Measurements from ENCODE around the gene SCAI.

Gene SCAI

DNA sequence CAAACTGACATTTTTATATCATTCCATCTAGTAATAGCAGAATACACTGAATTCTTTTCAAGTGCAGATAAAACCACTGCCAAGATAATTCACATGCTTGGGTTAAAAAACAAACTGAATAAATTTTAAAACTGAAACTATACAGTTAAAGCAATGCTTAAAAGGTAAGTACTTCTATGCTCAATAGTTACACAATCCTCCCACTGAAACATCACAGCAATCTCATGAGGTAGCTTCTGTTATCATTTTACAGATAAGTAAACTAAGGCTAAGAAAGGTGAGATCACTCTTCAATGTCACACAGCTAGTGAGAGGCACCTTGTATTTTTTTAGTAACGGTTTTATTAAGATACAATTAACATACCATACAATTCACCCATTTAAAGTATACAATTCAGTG lies 189.1 kb downstream of the SCAI start:
- ChIA-PET CTCF (interaction anchor here (1.5 kb wide), 1 partner anchor 11 kb away, joined by 3 read pairs; no protein-coding TSS in a partner anchor), POLR2A (interaction anchor here (0.9 kb wide), 1 partner anchor 13 kb away, joined by 5 read pairs; no protein-coding TSS in a partner anchor)
- TF ChIP-seq, protein P1, sequence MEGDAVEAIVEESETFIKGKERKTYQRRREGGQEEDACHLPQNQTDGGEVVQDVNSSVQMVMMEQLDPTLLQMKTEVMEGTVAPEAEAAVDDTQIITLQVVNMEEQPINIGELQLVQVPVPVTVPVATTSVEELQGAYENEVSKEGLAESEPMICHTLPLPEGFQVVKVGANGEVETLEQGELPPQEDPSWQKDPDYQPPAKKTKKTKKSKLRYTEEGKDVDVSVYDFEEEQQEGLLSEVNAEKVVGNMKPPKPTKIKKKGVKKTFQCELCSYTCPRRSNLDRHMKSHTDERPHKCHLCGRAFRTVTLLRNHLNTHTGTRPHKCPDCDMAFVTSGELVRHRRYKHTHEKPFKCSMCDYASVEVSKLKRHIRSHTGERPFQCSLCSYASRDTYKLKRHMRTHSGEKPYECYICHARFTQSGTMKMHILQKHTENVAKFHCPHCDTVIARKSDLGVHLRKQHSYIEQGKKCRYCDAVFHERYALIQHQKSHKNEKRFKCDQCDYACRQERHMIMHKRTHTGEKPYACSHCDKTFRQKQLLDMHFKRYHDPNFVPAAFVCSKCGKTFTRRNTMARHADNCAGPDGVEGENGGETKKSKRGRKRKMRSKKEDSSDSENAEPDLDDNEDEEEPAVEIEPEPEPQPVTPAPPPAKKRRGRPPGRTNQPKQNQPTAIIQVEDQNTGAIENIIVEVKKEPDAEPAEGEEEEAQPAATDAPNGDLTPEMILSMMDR (IDR thresholded peaks at IDR 0.05; ENCODE audit: insufficient read depth, low read length, missing control alignments) = no peak
- no peak for DNase-seq (ENCODE audit: low read depth, low spot score)
- H3K4me3 ChIP-seq (ENCODE audit: low read depth, low read length) = no peak overlapping the region

DNA sequence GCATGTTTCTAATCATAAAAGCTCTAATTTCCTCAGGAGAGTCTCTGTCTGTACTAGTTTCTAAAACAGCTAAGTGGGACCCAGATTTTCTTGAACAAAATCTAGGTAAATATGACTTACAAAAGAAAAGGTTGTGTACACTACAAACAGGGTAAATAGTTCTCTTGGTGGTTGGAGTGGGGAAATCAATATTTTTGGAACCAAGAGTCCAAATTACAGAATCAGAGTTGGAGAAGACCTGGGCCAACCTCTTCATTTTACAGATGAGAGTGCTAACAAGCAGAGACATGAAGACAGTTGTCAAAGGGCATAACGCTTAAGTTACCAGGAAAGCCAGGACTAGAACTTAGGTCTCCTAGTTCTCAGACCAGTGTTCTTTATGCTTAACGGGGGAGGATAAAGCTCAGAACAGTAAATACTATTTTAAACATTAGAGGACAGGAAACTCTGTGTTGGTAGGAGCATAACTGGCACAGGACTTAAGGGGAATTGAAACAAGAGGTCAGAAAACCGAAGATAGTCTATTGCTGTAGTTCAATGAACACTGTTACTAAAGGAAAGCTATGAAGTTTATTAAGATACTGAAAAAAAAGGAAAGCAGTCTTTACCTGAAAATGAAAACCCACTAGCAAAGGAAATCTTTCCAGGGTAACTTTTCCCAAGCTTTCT lies 193.1 kb downstream of the SCAI start:
- POLR2A ChIA-PET = no interaction called here
- no peak for DNase-seq (ENCODE audit: low read depth, low spot score)
- TF ChIP-seq, protein P1 (IDR thresholded peaks at IDR 0.05; ENCODE audit: insufficient read depth, low read length, missing control alignments) = no peak
- CTCF ChIA-PET = no interaction called here
- H3K4me3 ChIP-seq (ENCODE audit: low read depth, low read length) = no peak overlapping the region

DNA sequence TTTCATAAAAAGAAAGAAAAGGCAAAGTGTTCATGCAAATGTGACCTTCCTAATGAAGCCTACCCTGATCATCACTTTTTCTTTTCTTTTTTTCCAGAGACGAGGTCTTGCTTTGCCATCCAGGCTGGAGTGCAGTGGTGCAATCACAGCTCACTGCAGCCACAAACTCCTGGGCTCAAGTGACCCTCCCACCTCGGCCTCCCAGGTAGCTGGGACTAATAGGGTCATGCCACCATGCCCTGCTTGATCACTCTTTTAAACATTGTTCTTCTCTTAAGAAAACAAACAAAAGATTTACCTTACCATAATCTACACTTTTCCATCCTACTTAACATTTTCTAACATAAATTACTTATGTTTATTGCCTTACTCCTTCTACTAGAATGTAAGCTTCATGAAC lies 193.9 kb downstream of the SCAI start:
- TF ChIP-seq, protein P1 (IDR thresholded peaks at IDR 0.05; ENCODE audit: insufficient read depth, low read length, missing control alignments) = no peak
- H3K4me3 ChIP-seq (ENCODE audit: low read depth, low read length) = no peak overlapping the region
- ChIA-PET POLR2A (no interaction called here), CTCF (interaction anchor here (0.7 kb wide), 1 partner anchor 174 kb away, joined by 3 read pairs; no protein-coding TSS in a partner anchor)
- no peak for DNase-seq (ENCODE audit: low read depth, low spot score)

DNA sequence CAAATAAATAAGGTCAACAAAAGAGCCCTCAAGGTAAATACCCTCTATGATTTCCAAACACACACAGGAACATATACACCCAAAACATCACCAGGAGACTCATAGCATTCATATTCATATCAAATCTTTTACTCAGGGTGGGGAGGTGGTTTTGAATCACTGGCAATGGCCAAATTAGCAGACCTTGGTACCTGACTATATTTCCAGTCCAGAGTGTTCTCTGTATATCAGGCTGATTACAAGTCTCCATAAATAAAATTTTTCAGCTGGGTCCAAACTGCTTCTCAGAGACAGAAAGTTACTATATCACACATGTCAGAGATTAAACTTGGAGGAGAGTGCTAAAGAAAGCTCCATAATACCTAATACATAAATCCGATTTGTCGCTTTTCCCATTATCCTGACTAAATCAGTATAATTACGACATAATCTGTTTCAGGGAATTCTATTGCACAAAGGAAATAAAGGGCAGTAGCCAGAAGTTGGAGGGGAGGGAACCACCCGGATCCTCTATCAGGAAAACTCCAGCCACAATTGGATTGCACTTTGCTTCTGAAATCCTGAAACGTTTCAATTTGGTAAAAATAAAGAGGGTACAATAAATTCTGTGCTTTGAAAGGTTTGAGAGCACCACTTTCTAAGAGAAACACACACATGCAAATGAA lies 195.5 kb downstream of the SCAI start:
- TF ChIP-seq, protein P1 (IDR thresholded peaks at IDR 0.05; ENCODE audit: insufficient read depth, low read length, missing control alignments) = no peak
- H3K4me3 ChIP-seq (ENCODE audit: low read depth, low read length) = no peak overlapping the region
- CTCF ChIA-PET = no interaction called here
- POLR2A ChIA-PET = interaction anchor here (0.7 kb wide), 1 partner anchor 289 kb away, joined by 3 read pairs; no protein-coding TSS in a partner anchor
- no peak for DNase-seq (ENCODE audit: low read depth, low spot score)

DNA sequence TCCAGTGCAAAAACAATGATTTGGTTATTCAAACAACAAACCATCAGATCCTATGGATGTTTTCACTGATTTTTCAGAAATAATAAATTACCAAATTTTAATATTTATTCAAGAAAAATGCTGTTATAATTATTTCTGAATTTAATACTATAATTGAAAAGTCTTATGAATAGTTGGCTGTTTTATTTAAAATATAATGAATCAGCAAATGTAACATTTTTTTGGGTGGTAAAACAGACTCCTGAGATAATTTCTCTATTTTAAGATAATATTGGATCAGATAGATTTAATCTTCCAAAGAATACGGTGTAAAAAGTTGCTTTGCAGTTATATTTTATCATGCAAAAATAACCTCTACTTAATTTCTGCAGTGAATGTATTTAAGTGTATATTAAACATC lies 197.2 kb downstream of the SCAI start:
- no peak for DNase-seq (ENCODE audit: low read depth, low spot score)

More for the DNA sequence above, 197.2 kb downstream of the SCAI start:
- H3K4me3 ChIP-seq (ENCODE audit: low read depth, low read length) = no peak overlapping the region
- ChIA-PET POLR2A (no interaction called here), CTCF (no interaction called here)
- TF ChIP-seq, protein P1 (IDR thresholded peaks at IDR 0.05; ENCODE audit: insufficient read depth, low read length, missing control alignments) = no peak
